NCI-H748 treated with DMSO at 0.1 percent for 48 hours (cell line): ENCODE results near the gene PHLPP1.
A peak's percentile ranks its signal among the peaks of the same experiment; 100 is the strongest.

Experiments used
- DNase-seq: peaks from one replicate; lab custom pipeline; 2025; lab: John Stamatoyannopoulos, UW

Gene PHLPP1

DNA sequence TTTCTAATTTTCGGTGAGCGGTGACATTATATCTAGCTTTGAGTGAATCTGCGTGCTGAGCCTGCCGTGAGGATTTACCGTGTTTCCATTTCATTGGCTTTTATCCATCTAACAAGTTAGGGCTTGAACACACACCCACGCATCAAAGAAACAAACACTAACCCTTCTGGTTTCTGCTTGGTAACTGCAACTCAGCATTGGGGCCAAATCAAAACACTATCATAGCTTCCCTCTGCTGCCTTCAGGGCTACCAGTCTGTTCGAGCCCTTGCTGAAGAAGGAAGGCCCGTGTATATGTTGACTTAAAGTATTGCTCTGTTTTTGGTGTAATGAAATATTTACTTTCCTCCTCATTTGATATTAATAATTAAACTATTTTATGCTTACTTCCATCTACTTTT is 227.2 kb downstream of the PHLPP1 start:
- DNase-seq = no peak

DNA sequence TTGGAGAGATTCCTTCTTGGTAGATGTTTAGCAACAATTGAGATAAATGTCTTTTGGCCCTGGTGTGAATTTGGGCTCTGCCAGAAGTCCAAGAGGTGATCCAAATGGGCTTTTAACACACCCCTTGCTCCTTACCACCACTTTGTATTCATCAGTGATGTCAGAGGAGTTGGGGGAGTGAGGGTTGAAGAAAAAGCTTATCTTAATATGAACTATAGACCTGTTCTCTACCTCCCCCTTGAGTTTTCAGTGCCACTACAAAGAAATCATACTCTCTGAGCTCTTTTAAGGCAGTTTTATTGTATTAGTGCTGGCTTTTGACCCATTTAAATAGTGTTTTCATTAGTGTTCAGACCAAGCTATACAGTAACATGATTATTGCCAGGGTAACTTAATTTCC is 229.1 kb downstream of the PHLPP1 start:
- DNase-seq = no peak

DNA sequence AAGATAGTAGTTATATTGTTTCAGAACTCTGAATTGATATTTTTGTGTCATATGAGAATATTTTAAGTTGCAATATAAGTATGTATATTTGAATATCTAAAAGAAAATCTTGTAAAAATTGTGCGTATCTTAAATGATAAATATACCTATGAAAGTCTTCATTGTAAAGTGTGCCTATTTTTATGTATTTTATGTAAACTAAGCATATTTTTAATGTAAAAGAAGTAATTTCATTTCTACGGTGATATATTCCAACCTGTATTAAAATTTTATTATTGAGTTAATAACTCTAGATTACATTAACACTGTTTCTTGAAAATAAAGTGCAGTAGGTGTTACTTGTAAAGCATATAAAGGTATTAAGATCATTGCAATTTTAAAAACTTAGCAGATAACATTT is 233.4 kb downstream of the PHLPP1 start:
- DNase-seq = no peak

DNA sequence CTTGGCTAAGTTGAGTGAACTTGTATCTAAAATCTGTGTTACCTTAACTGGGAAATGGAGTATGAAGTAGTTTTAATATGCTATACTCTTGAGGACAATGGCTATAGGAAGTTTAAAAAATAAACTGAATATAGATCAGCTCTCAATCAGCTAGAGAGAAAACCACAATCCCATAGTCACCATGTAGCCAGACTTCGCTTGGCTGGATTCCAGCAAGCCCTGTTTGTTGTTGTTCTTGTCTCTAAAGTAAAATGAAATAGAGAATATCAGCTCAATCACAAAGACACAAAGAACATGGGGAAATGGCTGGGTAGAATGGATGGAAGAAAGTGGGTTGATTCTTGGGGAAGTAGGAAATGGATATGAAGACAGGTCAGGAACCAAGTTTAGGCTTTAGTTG is 234.9 kb downstream of the PHLPP1 start:
- no peak for DNase-seq

DNA sequence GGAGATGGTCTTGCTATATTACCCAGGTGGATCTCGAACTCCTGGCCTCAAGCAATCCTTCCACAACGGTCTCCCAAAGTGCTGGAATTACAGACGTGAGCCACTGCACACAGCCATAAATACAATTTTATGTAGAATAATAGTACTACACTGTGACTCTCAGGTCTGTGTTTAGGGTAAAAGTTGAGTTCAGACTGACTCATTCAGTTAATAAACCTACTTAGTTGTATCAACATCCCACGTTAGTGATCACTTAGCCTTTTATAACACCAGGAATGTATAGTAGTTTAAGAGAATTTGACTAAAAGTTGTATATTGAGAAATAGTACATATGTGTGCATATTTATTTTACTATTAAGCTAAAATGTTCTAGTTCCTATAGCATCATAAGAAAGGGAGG is 237.5 kb downstream of the PHLPP1 start:
- DNase-seq = no peak

DNA sequence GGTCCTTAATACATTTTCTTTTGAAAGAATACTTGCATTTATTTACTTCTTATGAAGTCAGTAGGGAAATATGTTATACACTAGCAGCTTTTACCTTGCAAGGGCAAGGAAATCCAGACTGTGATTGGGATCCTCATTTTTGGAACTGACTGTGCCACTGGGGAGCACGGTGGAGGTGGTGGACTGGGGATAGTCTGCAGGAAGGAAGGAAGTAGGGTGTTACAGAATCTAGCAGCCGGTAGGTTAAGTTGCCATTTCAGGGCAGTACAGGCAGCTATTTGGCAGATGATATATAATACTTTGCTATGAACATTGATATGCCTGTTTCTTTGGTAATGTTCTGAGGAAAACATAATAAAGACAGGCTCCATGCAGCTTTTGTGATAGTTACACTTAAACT is 238.3 kb downstream of the PHLPP1 start:
- no peak for DNase-seq

DNA sequence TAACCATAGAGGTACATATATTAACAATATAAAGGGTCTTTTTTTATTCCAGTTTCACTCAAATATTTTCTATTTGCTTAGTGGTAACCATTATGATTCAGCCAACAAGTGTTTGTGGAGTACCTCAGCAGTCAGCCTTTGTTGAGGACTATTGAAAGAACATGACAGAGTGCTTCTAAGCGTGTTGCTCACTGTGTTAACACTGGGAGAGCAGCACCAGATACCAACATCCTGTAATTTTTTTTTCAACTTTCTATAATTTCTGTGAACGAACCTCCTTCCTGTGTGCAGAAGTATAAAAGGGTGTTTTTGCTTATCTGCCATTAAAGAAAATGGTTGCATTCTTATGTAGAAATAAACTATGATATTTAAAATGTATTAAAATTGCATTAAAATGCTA is 239.0 kb downstream of the PHLPP1 start:
- no peak for DNase-seq

DNA sequence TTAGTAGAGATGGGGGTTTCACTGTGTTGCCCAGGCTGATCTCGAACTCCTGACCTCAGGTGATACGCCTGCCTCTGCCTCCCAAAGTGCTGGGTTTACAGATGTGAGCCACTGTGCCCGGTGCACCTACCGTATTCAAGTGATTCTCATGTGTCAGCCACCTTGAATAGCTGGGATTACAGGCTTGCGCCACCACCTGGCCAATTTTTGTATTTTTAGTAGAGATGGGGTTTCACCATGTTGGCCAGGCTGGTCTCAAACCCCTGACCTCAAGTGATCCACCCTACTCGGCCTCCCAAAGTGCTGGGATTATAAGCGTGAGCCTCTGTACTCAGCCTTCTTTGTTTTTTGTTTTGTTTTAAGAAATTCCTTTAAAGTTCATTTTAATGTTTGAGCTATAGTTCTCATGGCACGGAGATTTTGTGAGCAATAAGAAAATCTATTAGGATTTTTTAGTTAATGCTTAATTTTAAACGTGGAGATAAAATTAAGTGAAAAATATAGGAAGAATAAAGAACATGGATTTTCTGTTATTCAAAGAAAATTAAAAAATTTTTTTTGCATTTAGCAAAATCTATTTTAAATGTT is 242.6 kb downstream of the PHLPP1 start:
- peak; percentile 47 for DNase-seq

DNA sequence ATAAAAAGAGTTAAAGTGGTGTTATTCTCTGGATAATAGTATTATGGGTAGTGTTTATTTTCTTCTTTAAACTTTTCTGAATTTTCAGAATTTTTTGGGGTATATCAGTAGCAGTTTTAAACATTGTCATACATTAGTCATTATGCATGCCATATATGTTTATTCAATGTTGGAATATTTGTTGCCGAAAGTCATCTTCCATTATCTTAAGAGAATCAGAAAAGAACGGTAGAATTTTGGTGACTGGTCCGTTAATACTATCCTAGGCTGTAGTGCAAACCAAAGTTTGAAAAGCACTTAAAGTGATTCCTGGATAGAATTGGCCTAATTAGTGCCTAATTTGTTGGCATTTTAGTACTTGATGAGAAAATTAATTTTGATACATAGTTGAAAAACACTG is 244.1 kb downstream of the PHLPP1 start:
- no peak for DNase-seq

DNA sequence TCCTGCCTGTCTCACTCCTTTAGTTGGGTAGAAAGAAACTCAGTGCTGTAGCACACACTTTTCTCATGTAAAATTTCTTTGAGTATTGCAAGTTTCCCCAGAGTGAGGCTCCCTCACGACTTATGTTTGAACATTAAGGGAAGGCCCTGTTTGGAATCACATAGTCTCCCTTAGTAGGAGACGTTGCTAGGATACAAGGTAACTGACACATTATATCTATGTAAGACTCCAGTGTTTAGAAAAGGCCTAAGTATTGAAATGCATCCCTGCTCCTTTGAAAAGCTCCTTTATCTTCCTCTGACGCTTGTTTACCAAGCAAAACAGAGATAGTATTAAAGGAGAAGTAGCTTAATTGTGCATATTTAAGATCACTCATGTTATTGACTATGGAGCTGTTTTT is 248.2 kb downstream of the PHLPP1 start:
- peak; percentile 93 for DNase-seq

DNA sequence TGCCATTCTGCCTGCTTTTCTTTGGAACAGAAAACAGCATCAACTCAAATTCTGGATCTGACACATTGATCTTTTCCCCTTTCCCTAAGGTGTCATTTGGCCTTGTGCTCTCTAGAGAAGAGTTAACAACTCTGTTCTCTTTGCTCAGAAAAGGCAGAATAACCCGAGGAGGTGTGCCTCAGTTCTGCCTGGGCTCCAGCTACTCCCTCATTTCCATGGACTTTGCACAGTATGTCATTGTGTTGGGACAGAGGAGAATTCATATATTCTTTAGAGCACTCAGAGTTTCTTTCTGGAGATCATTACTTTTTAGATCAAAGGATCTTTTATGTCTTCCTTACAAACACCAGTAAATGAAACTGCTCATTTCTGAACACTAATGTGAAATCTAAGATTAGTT is 249.1 kb downstream of the PHLPP1 start:
- no peak for DNase-seq

DNA sequence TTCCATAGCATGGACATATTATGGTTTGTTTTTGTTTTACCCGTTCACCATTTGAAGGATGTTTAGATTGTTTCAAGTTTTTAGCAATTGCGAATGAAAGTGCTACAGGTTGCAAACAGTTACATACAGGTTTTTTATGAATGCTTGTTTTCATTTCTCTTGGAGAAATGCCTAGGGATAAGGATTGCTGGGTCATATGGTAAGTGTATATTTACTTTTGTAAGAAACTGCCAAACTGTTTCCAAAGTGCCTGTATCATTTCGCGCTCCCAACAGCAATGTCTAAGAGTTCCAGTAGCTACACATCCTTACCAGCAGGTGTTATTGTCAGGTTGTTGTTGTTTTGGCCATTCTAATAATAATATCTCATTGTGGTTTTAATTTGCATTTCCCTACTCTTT is 251.7 kb downstream of the PHLPP1 start:
- DNase-seq = no peak

DNA sequence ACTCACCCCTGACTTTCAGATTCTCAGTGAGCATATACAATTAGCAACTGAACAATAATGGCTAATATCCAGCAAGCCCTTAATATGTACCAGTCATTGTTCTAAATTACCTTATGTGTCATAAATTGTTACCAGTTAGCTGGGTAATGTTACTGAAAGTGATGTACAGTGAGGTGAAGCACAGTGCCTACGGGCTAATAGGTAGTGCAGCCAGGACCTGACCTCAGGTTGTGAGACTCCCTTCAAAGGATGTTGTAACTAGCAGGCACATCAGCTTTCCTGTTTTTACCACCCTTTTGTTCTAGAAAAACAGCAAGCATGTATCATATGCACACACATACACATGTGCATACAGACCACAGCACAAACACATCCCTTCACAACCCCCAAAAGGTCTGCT is 258.3 kb downstream of the PHLPP1 start:
- no peak for DNase-seq

DNA sequence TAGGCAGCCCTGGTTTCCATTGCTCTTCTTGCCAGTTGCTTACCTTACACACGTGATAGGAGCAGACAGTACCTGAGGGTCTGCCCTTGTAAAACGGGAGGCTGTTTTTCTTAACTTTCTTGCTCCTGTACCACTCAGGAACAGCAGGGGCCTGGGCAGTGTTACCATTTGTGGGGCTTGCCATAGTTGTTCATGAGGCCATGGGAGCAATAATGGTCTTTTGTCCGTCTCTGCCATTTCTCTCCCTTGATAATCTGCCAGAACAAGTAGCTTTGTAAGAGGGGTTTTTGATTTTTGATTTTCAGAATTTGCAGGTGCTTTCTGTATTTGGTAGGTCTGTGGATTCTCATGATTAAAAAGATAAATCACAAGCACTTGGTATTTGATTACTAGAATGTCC is 259.0 kb downstream of the PHLPP1 start:
- no peak for DNase-seq

DNA sequence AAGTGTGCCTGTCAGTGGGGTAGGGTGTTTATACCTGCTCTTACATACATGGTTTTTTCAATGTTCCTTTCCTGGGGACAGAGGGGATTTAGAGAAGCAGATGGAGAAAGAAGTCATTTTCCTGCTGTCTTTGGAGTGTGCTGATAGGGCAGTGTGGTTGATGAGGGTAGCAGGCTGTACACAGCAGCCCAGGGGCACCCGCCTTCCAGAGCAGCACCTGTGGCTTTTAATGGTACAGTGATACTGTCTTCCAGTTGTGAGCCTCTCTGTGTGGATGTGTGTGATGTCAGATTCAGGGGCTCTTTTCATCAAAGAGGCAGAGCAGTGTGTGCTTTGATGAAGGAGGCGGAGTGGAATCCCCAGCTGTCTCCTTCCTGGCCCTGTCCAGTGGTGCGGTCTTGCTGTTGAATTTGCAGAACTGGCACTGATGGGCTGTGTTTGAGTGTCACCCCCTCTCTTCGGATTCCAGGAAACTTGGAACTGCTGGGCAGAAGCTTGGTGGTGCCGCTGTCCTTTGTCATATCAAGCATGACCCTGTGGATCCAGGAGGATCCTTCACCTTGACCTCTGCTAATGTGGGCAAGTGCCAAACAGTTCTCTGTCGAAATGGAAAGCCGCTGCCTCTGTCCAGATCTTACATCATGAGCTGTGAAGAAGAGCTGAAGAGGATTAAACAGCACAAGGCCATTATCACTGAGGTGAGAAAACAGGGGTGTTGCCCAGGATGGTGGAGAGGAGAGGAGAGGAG is 259.8 kb downstream of the PHLPP1 start:
- no peak for DNase-seq

DNA sequence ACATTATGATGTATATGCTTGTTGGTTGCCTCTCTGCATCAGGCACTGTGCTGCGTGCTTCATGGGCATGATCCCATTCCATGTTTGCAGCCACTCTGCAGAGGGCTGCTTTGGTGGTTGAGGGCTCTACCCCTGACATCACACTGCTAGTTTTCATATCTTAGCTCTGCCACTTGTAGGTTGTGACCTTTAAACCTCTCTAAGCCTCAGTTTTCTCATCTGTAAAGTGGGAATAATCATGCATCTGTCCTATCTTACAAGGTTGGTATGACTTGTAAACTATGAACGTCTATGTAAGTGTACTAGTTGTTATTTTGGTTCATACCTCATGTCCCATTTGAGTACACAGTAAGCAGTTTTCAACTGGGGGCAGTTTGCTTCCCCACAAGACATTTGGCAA is 260.4 kb downstream of the PHLPP1 start:
- no peak for DNase-seq

DNA sequence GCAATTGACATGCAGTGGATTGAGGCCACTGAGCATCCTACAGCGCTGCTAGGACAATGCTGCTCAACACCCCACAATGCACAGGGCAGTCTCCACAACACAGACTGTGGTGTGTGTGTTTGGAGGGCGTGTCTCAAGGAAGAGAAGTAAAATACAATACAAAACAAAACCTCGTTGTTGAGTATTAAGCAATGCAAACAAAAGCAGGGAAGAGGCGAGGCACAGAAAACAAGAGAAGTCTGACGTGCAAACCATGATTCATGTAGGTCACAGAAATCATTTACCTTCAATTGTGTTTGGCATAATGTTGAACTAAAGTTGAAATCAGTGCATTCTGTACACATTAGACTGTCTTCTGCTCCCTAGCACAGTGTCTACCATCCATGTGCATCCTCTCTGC is 260.9 kb downstream of the PHLPP1 start:
- DNase-seq = peak; percentile 86

DNA sequence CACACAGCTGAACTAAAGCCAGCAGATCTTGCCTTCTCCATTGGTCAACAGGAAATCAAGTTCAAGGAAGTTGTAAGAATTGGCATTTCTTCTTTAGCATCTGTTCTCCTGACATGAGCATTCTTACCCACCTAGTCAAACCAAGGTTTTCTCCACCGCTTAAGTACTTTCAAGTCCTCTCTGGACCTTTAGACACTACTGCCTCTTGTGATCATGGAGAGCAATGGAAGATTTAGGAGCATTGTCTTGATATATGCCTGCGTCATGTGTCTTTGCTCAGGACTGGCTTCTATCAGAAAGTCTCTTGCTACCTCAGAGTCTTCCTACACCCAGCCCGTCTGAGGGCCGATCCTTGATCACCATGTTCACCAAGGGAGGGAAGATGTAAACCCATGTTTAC is 262.2 kb downstream of the PHLPP1 start:
- DNase-seq = no peak

DNA sequence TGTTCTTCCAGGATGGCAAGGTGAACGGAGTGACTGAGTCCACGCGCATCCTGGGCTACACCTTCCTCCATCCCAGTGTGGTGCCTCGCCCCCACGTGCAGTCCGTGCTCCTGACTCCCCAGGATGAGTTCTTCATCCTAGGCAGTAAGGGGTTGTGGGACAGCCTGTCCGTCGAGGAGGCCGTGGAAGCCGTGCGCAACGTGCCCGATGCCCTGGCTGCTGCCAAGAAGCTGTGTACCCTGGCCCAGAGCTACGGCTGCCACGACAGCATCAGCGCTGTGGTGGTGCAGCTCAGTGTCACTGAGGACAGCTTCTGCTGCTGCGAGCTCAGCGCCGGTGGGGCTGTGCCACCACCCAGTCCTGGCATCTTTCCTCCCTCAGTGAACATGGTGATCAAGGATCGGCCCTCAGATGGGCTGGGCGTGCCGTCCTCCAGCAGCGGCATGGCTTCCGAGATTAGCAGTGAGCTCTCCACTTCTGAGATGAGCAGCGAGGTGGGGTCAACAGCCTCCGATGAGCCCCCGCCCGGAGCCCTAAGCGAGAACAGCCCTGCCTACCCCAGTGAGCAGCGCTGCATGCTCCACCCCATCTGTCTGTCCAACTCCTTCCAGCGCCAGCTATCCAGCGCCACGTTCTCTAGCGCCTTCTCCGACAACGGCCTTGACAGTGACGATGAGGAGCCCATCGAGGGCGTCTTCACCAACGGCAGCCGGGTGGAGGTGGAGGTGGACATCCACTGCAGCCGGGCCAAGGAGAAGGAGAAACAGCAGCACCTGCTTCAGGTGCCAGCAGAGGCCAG is 263.1 kb downstream of the PHLPP1 start:
- no peak for DNase-seq

DNA sequence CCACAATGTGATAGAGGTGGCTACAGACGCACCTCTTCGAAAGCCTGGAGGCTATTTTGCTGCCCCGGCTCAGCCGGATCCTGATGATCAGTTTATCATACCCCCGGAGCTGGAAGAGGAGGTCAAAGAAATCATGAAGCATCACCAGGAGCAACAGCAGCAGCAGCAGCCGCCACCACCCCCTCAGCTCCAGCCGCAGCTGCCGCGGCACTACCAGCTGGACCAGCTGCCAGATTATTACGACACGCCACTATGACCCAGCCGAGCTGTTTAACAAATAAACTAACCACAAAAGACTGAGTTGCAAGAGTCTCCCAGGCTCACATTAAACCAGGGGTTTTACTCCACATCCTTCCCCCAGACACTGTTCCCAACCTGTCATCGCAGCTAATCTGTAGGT is 263.8 kb downstream of the PHLPP1 start:
- DNase-seq = peak; percentile 85

DNA sequence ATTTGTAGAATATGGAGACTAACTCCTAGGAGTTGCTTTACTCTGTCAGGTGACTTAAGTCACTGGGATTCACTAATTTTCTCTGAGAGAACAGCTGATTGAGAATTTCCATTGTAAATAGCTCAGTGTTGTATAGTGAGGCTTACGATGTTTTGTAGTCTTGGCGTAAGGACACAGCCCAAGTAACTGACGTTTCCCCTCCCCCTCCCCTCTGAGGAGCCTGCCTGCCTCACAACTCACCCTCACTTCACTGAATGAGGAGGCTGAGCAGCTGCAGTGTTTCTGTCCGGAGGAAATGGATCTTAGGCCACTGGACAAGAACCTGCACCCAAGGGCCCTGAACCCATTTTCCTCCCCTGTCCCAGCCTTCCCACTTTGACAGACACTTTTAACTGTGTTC is 264.6 kb downstream of the PHLPP1 start:
- no peak for DNase-seq

DNA sequence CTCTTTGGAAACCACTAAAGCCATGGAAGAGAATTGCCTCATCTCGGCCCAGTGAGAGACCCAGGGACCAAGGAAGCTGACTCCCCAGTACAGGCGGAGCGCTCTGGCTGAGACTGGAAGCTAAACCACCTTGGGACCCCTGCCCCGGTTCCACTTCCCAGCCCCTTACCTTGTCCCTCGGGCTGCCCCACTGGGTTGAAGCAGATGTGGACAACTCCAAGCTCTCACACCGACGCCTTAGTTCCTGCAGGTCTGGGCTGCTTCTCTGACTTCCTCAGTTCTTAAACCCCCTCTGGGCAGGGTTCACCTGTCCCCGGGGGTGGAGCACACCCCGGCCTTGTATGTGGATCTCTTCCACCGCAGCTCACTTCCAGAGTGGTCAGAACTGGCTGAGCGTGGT is 266.2 kb downstream of the PHLPP1 start:
- no peak for DNase-seq

DNA sequence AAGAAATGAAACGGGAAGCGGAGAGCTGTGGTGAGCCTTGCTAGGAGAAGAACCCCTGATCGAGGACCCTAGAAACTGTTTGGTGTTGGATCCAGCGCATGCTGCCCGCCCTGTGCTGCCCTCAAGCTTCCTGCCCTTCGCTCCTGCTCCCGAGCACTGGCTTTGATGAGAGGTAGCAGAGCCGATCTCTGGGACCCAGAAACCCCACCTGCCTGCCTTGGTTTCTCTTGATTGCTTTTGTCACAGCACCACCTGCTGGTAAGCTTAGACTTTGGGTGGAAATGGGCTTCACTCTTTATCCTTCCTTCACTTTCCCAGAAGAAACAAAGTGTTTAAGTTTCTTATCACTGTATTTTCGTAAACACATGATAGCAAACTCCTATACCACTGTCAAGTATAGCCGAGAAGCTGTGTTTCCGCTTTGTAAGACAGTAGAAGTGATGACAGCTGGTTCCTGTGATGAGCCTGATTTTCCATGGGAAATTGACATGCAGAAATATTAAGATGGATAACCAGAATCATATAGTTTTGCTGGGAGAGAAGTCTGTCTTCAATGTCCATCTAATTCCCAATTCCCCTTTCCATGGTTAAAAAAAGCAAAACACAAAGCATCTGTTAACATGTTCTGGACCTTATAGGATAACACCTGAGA is 267.4 kb downstream of the PHLPP1 start:
- DNase-seq = peak; percentile 60
